IMR-90 (cell line): ENCODE data around the gene RNGTT. TPM values are rescaled to one million over a fixed set of nuclear protein-coding genes. Genes with fewer than 3 reads are reported as not detected.

Experiments
- ATAC-seq: fragments of 200-7000 bp; cut with Tn5 transposase; 2 replicates; pipeline ENCODE4 v1.9.1; 2020; ENCODE audit warnings: low read depth, mild to moderate bottlenecking, moderate library complexity
- BruUV-seq: library from RNA; stranded (reverse); fragments of 400-500 nt; replicated peaks from 2 replicates; lab custom pipeline; 2021; lab: Mats Ljungman, UMichigan
- CTCF ChIA-PET: fragments of 300-600 bp; formaldehyde crosslinking; extraction: SDS; loops from one replicate; lab custom pipeline; 2021; ENCODE audit warnings: antibody characterized with exemption; lab: Yijun Ruan, JAX
- POLR2A ChIA-PET: fragments of 300-600 bp; sonication (Branson Sonifier 250); formaldehyde crosslinking; loops from one replicate; lab custom pipeline; 2022; ENCODE audit warnings: antibody characterized with exemption; ENCODE audit not compliant: unreplicated experiment; lab: Charles Lee
- DNase-seq: peaks from one replicate; pipeline ENCODE4 v3.0.0; 2013
- H2AFZ ChIP-seq: replicated peaks from 2 replicates; pipeline ENCODE3; 2013; ENCODE audit warnings: low read length, mild to moderate bottlenecking; ENCODE audit not compliant: poor library complexity
- H2AK5ac ChIP-seq: 2 replicates; pipeline ENCODE4 v1.6.1; 2013; ENCODE audit warnings: low read depth, low read length, inconsistent platforms
- H2AK9ac ChIP-seq: replicated peaks from 2 replicates; pipeline ENCODE3; 2013; ENCODE audit warnings: mild to moderate bottlenecking, low read depth, low read length, moderate library complexity; ENCODE audit not compliant: poor library complexity
- H2BK120ac ChIP-seq: 2 replicates; pipeline ENCODE4 v1.6.1; 2013; ENCODE audit warnings: low read depth, low read length, inconsistent platforms
- H2BK15ac ChIP-seq: 3 replicates; pipeline ENCODE4 v1.6.1; 2013; ENCODE audit warnings: low read depth, low read length, inconsistent platforms
- H2BK20ac ChIP-seq: 2 replicates; pipeline ENCODE4 v1.6.1; 2013; ENCODE audit warnings: low read depth, mild to moderate bottlenecking, inconsistent platforms, low read length, moderate library complexity
- H2BK5ac ChIP-seq: 2 replicates; pipeline ENCODE4 v1.6.1; 2013; ENCODE audit warnings: mild to moderate bottlenecking, low read depth, low read length, inconsistent platforms; ENCODE audit not compliant: poor library complexity, severe bottlenecking
- H3K14ac ChIP-seq: replicated peaks from 2 replicates; pipeline ENCODE4 v1.6.1; 2013; ENCODE audit warnings: low read depth, low read length, inconsistent platforms
- H3K18ac ChIP-seq: 2 replicates; pipeline ENCODE4 v1.6.1; 2013; ENCODE audit warnings: low read depth, low read length, control low read depth
- H3K23ac ChIP-seq: 2 replicates; pipeline ENCODE4 v1.6.1; 2013; ENCODE audit warnings: low read depth, low read length, inconsistent platforms
- H3K27ac ChIP-seq: 2 replicates; pipeline ENCODE4 v1.5.1; 2013; ENCODE audit warnings: mild to moderate bottlenecking, control low read depth, low read length; ENCODE audit not compliant: insufficient read depth
- H3K27me3 ChIP-seq: 2 replicates; pipeline ENCODE4 v1.6.1; 2013; ENCODE audit warnings: low read length; ENCODE audit not compliant: control insufficient read depth, insufficient read depth
- H3K36me3 ChIP-seq: 2 replicates; pipeline ENCODE4 v1.6.1; 2013; ENCODE audit warnings: low read length, mixed read lengths; ENCODE audit not compliant: control insufficient read depth, insufficient read depth
- H3K4ac ChIP-seq: 2 replicates; pipeline ENCODE4 v1.6.1; 2013; ENCODE audit warnings: low read depth, low read length, inconsistent platforms
- H3K4me1 ChIP-seq: 2 replicates; pipeline ENCODE4 v1.6.1; 2013; ENCODE audit warnings: low read length, mixed read lengths; ENCODE audit not compliant: control insufficient read depth, insufficient read depth
- H3K4me2 ChIP-seq: 2 replicates; pipeline ENCODE4 v1.6.1; 2013; ENCODE audit warnings: low read depth, mild to moderate bottlenecking, control low read depth, low read length, moderate library complexity
- H3K4me3 ChIP-seq: 2 replicates; pipeline ENCODE4 v1.5.1; 2013; ENCODE audit warnings: low read depth, mild to moderate bottlenecking, control low read depth, low read length, moderate library complexity; ENCODE audit not compliant: insufficient read depth
- H3K56ac ChIP-seq: 2 replicates; pipeline ENCODE4 v1.6.1; 2013; ENCODE audit warnings: low read length, inconsistent platforms; ENCODE audit not compliant: insufficient read depth; ENCODE audit errors: extremely low read depth
- H3K79me1 ChIP-seq, 2 experiments: 2 replicates each; pipeline ENCODE4 v1.6.1; 2013; ENCODE audit warnings: low read length in 2 of 2, inconsistent platforms in 1 of 2, low read depth in 1 of 2
- H3K9ac ChIP-seq: 2 replicates; pipeline ENCODE4 v1.6.1; 2013; ENCODE audit warnings: low read depth, low read length, control low read depth
- H3K9me1 ChIP-seq: 2 replicates; pipeline ENCODE4 v1.6.1; 2013; ENCODE audit warnings: low read length, inconsistent platforms; ENCODE audit not compliant: insufficient read depth
- H3K9me3 ChIP-seq: 2 replicates; pipeline ENCODE4 v1.6.1; 2013; ENCODE audit warnings: low read length; ENCODE audit not compliant: control insufficient read depth, insufficient read depth
- H4K20me1 ChIP-seq: 2 replicates; pipeline ENCODE4 v1.6.1; 2013; ENCODE audit warnings: low read length, inconsistent platforms; ENCODE audit not compliant: insufficient read depth
- H4K5ac ChIP-seq: 2 replicates; pipeline ENCODE4 v1.6.1; 2013; ENCODE audit warnings: mild to moderate bottlenecking, low read depth, low read length, control low read depth
- H4K8ac ChIP-seq, 2 experiments: 2 replicates each; pipeline ENCODE4 v1.6.1; 2013; ENCODE audit warnings: low read depth in 2 of 2, low read length in 2 of 2, control low read depth in 1 of 2, inconsistent platforms in 1 of 2
- H4K91ac ChIP-seq: 2 replicates; pipeline ENCODE4 v1.6.1; 2013; ENCODE audit warnings: low read depth, low read length, inconsistent platforms; ENCODE audit not compliant: insufficient read depth
- CEBPB ChIP-seq: IDR thresholded peaks from 2 replicates; pipeline ENCODE4 v1.6.1; 2012; ENCODE audit warnings: low read depth, low read length, improper control_type of control experiment
- RAD21 ChIP-seq: IDR thresholded peaks from 2 replicates; pipeline ENCODE4 v1.6.1; 2012; ENCODE audit warnings: low read length, improper control_type of control experiment
- WGBS, 2 experiments: methylation state at CpG; one replicate each; pipeline versions ENCODE4 v1.1.5 to v1.1.7; 2013; ENCODE audit warnings: missing lambda C conversion rate in 2 of 2; ENCODE audit not compliant: insufficient read length in 1 of 2; ENCODE audit errors: extremely low coverage in 2 of 2; 5-methylcytosine and 5-hydroxymethylcytosine counted together
- dilution Hi-C: fragments of 300-500 bp; cut with HindIII; formaldehyde crosslinking; loops from one replicate; pipeline ENCODE4 v1.14.3; 2018; ENCODE audit warnings: low sequenced_read_pairs; ENCODE audit not compliant: unreplicated experiment
- in situ Hi-C: fragments of 300-500 bp; cut with MboI; formaldehyde crosslinking; loops from 3 replicates; pipeline ENCODE4 v1.14.3; 2019; ENCODE audit warnings: low sequenced_read_pairs, inconsistent platforms, mixed read lengths
- intact Hi-C: fragments of 100-400 bp; cut with micrococcal nuclease; formaldehyde crosslinking; loops from 2 replicates; pipeline ENCODE4 v1.10.0; 2022
- polyA plus RNA-seq, 3 experiments: library from polyadenylated mRNA; depleted of rRNA; stranded (reverse); fragments of >200 nt; gene quantifications; 2 replicates each; pipeline ENCODE4 v1.2.3, GENCODE V29; 2012; ENCODE audit warnings: low replicate concordance in 1 of 3
- total RNA-seq: library from RNA; depleted of rRNA; stranded (reverse); fragments of >200 nt; gene quantifications from 2 replicates; pipeline ENCODE4 v1.2.3, GENCODE V29; 2012

The RNGTT gene
- total and polyA plus RNA-seq, 2 of the 4 experiments (the other 2 are of a cell fraction), result 5.4 to 21.7 TPM

- H2BK120ac ChIP-seq, result no peak overlapping the region
- no peak overlapping the region for H2BK5ac ChIP-seq
- H2AK5ac ChIP-seq, result no peak overlapping the region
- no peak overlapping the region for H4K91ac ChIP-seq
- no peak overlapping the region for H3K9ac ChIP-seq
- in situ Hi-C loops, result no loop called here
- no peak overlapping the region for H2AFZ ChIP-seq
- no TSS peak for BruUV-seq
- no peak overlapping the region for H2BK20ac ChIP-seq
- no peak overlapping the region for H3K18ac ChIP-seq
- no peaks in the 10 kb centered on the region for H3K4me1 ChIP-seq
- no CpG with 5 or more reads among the region's 8 CpGs for WGBS, 2 experiments
- POLR2A ChIA-PET, result no interaction called here
- ATAC-seq (no peak), DNase-seq (no peak)
- H3K27me3 ChIP-seq, result no peaks in the 10 kb centered on the region
- H2BK15ac ChIP-seq, result no peak overlapping the region
- H3K9me1 ChIP-seq, result no peaks in the 10 kb centered on the region
- intact Hi-C loops, result no loop called here
- H3K4me2 ChIP-seq, result no peak overlapping the region
- dilution Hi-C loops, result no loop called here
- H4K5ac ChIP-seq, result no peak overlapping the region
- no peak overlapping the region for H3K56ac ChIP-seq
- H4K20me1 ChIP-seq, result no peaks in the 10 kb centered on the region
- H3K36me3 ChIP-seq, result no peaks in the 10 kb centered on the region
- H3K4me3 ChIP-seq, result no peak overlapping the region
- no peak overlapping the region for H4K8ac ChIP-seq
- no peaks in the 10 kb centered on the region for H3K79me1 ChIP-seq
- H3K23ac ChIP-seq, result no peak overlapping the region
- no peak overlapping the region for H3K27ac ChIP-seq
- no peak overlapping the region for H2AK9ac ChIP-seq
- no peak overlapping the region for H3K4ac ChIP-seq
- H3K9me3 ChIP-seq, result no peaks in the 10 kb centered on the region
- no peak overlapping the region for H3K14ac ChIP-seq
- CTCF ChIA-PET, result no interaction called here
- TF ChIP-seq CEBPB (no peak), RAD21 (no peak)
Measured at GRCh38 chr6:88566746-88567534, 396.5 kb downstream of the RNGTT start.
